ENCODE measurements around the gene FAM118A. TPM values are rescaled to one million over a fixed set of nuclear protein-coding genes. Genes with fewer than 3 reads are reported as not detected.
"Not testable (repeated sequence)": the region's sequence is repeated elsewhere in the genome, so short reads cannot be mapped to it uniquely, and the experiment has no call there.

The FAM118A gene
- total and polyA plus RNA-seq, 2 experiments from 2014 or later = 11.9 to 20.3 TPM

DNA sequence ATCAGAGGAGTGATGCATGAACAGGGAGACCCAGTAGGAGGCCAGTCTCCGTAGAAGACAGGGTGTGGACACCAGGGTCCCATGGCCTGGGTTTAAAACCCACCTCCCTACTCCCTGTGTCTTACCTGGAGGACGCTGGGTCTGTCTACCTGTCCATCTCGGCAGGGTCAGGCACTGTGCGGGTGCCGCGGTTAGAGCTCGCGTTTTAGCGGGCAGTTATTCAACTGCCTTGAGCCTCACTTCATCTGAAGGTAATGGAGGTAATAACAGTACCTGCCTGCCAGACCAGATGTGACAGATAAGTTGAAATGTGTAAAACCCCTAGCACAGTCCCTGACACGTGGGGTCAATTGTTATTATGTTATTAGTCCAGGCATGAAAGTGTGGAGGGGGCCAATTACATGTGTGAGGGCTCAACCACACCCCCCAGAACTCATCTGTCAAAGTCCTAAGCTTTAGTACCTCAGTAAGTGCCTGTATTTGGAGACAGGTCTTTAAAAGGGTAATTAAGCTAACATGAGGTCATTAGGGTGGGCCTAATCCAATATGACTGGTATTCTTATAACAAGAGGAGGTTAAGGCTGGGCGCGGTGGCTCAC is 33.1 kb upstream of the FAM118A start:
- DNase-seq (ENCODE audit: low spot score) = no peak
- H3K4me1 ChIP-seq (ENCODE audit: insufficient read depth) = no peaks in the 10 kb centered on the region
- H3K27ac ChIP-seq (ENCODE audit: low read depth) = no peak overlapping the region
- Mint-ChIP-seq H3K4me1 (peaks cover 1% of the 10 kb centered on the region; the same call in 1 of the 3 replicates), H3K27me3 (ENCODE audit: insufficient read depth, low read depth, poor library complexity) (peaks cover 8% of the 10 kb centered on the region), H3K4me3 (no peak overlapping the region), H3K27ac (no peak overlapping the region), H3K36me3 (ENCODE audit: low read depth) (no peaks in the 10 kb centered on the region), H3K9me3 (no peaks in the 10 kb centered on the region)
- H3F3A ChIP-seq (replicated peaks; ENCODE audit: low read depth) = no peaks in the 10 kb centered on the region
- H3K79me2 ChIP-seq (replicated peaks; ENCODE audit: insufficient read depth) = no peaks in the 10 kb centered on the region
- no peaks in the 10 kb centered on the region for H3K27me3 ChIP-seq (ENCODE audit: insufficient read depth)
- H3K4me2 ChIP-seq = no peak overlapping the region
- H3K9me2 ChIP-seq (ENCODE audit: insufficient read depth) = no peaks in the 10 kb centered on the region
- H3K4me3 ChIP-seq = no peak overlapping the region
- H4K20me1 ChIP-seq (replicated peaks; ENCODE audit: insufficient read depth) = no peaks in the 10 kb centered on the region
- no peaks in the 10 kb centered on the region for H3K36me3 ChIP-seq (ENCODE audit: insufficient read depth)
- ATAC-seq = no peak
- no peak overlapping the region for H2AFZ ChIP-seq
- TF ChIP-seq REST (IDR thresholded peaks at IDR 0.05; ENCODE audit: unreplicated experiment) (no peak), ZNF462 (CRISPR knock-in tag; IDR thresholded peaks at IDR 0.05) (no peak), STAT1 (IDR thresholded peaks at IDR 0.05; ENCODE audit: unreplicated experiment) (no peak), ZNF331 (CRISPR knock-in tag; IDR thresholded peaks at IDR 0.05; ENCODE audit: low read depth) (no peak), ZNF114 (CRISPR knock-in tag; IDR thresholded peaks at IDR 0.05) (no peak), NANOG (IDR thresholded peaks at IDR 0.05; ENCODE audit: borderline replicate concordance) (no peak), ETS1 (IDR thresholded peaks at IDR 0.05) (no peak), CREB1 (CRISPR knock-in tag; IDR thresholded peaks at IDR 0.05; ENCODE audit: low read depth) (no peak), EZH2phosphoT487 (IDR thresholded peaks at IDR 0.05; ENCODE audit: unreplicated experiment) (no peak)

DNA sequence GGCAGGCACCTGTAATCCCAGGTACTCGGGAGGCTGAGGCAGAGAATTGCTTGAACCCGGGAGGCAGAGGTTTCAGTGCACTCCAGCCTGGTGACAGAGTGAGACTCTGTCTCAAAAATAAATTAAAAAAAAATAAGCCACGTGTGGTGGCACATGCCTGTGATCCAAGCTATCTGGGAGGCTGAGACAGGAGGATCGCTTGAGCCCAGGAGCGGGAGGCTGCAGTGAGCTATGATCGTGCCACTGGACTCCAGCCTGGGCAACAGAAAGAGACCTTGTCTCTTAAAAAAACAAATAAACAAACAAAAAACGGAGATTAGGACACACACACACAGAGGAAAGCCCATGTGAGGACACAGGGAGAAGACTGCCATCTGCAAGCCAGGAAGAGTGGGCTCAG is 32.0 kb upstream of the FAM118A start:
- not testable (repeated sequence) for H2AFZ ChIP-seq; H3K4me1 ChIP-seq (ENCODE audit: insufficient read depth); H3K4me3 ChIP-seq; H3K27ac ChIP-seq (ENCODE audit: low read depth); H3K27me3 ChIP-seq (ENCODE audit: insufficient read depth); H3K27me3 Mint-ChIP-seq (ENCODE audit: insufficient read depth, low read depth, poor library complexity); H3K9me2 ChIP-seq (ENCODE audit: insufficient read depth); H3K4me3 Mint-ChIP-seq; H3K79me2 ChIP-seq (replicated peaks; ENCODE audit: insufficient read depth); H3K4me1 Mint-ChIP-seq; H4K20me1 ChIP-seq (replicated peaks; ENCODE audit: insufficient read depth); H3K27ac Mint-ChIP-seq; DNase-seq (ENCODE audit: low spot score); H3K4me2 ChIP-seq; H3K36me3 Mint-ChIP-seq (ENCODE audit: low read depth); ATAC-seq; H3K36me3 ChIP-seq (ENCODE audit: insufficient read depth); H3F3A ChIP-seq (replicated peaks; ENCODE audit: low read depth); H3K9me3 Mint-ChIP-seq
